NB4 (cell line): Measurements from ENCODE around the gene OR2T27.

Source experiments
- CTCF ChIP-seq: IDR thresholded peaks from one replicate; pipeline ENCODE4 v1.5.1; 2012; ENCODE audit warnings: low read depth, low read length
- POLR2A ChIP-seq: IDR thresholded peaks from 2 replicates; pipeline ENCODE4 v1.6.1; 2011; ENCODE audit warnings: mild to moderate bottlenecking; ENCODE audit not compliant: insufficient read length; ENCODE audit errors: extremely low read depth

GRCh38 chr1:248613742-248614141, 41.6 kb downstream of the OR2T27 start:
- TF ChIP-seq POLR2A (no peak), CTCF (no peak)
